ENCODE measurements around the gene PCSK4. TPM values are rescaled to one million over a fixed set of nuclear protein-coding genes. Genes with fewer than 3 reads are reported as not detected.
"Not testable (repeated sequence)": the region's sequence is repeated elsewhere in the genome, so short reads cannot be mapped to it uniquely, and the experiment has no call there.

PCSK4 gene
- total RNA-seq, 1 donor from 2014 or later, result 8.4 TPM

- TF ChIP-seq, protein P1, sequence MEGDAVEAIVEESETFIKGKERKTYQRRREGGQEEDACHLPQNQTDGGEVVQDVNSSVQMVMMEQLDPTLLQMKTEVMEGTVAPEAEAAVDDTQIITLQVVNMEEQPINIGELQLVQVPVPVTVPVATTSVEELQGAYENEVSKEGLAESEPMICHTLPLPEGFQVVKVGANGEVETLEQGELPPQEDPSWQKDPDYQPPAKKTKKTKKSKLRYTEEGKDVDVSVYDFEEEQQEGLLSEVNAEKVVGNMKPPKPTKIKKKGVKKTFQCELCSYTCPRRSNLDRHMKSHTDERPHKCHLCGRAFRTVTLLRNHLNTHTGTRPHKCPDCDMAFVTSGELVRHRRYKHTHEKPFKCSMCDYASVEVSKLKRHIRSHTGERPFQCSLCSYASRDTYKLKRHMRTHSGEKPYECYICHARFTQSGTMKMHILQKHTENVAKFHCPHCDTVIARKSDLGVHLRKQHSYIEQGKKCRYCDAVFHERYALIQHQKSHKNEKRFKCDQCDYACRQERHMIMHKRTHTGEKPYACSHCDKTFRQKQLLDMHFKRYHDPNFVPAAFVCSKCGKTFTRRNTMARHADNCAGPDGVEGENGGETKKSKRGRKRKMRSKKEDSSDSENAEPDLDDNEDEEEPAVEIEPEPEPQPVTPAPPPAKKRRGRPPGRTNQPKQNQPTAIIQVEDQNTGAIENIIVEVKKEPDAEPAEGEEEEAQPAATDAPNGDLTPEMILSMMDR (IDR thresholded peaks at IDR 0.05; ENCODE audit: unreplicated experiment), result peak; percentile 81
- Mint-ChIP-seq H3K36me3 (ENCODE audit: low read depth, unreplicated experiment) (peaks cover 21% of the 10 kb centered on the region), H3K27me3 (ENCODE audit: unreplicated experiment) (peaks cover 19% of the 10 kb centered on the region), H3K27ac (ENCODE audit: unreplicated experiment) (no peak overlapping the region), H3K4me3 (ENCODE audit: unreplicated experiment) (peak overlapping the region; percentile 21), H3K4me1 (ENCODE audit: unreplicated experiment) (peaks cover 7% of the 10 kb centered on the region), H3K9me3 (ENCODE audit: unreplicated experiment) (no peaks in the 10 kb centered on the region)
- peak; percentile 92 for DNase-seq (ENCODE audit: low spot score)
These were observed 44.8 kb downstream of the PCSK4 start for GRCh38 chr19:1445185-1445931.

GRCh38 chr19:1441677-1442438, 48.3 kb downstream of the PCSK4 start:
- TF ChIP-seq, protein P1 (IDR thresholded peaks at IDR 0.05; ENCODE audit: unreplicated experiment), result no peak
- Mint-ChIP-seq H3K9me3 (ENCODE audit: unreplicated experiment) (no peaks in the 10 kb centered on the region), H3K4me3 (ENCODE audit: unreplicated experiment) (peak overlapping the region; percentile 59), H3K36me3 (ENCODE audit: low read depth, unreplicated experiment) (peaks cover 21% of the 10 kb centered on the region), H3K27me3 (ENCODE audit: unreplicated experiment) (peaks cover 5% of the 10 kb centered on the region), H3K27ac (ENCODE audit: unreplicated experiment) (peak overlapping the region; percentile 53), H3K4me1 (ENCODE audit: unreplicated experiment) (peaks cover 7% of the 10 kb centered on the region)
- no peak for DNase-seq (ENCODE audit: low spot score)

- Mint-ChIP-seq H3K9me3 (ENCODE audit: unreplicated experiment) (no peaks in the 10 kb centered on the region), H3K27ac (ENCODE audit: unreplicated experiment) (no peak overlapping the region), H3K36me3 (ENCODE audit: low read depth, unreplicated experiment) (peaks cover 21% of the 10 kb centered on the region), H3K27me3 (ENCODE audit: unreplicated experiment) (peaks cover 5% of the 10 kb centered on the region), H3K4me3 (ENCODE audit: unreplicated experiment) (peak overlapping the region; percentile 73), H3K4me1 (ENCODE audit: unreplicated experiment) (peaks cover 7% of the 10 kb centered on the region)
- DNase-seq (ENCODE audit: low spot score), result no peak
- TF ChIP-seq, protein P1 (IDR thresholded peaks at IDR 0.05; ENCODE audit: unreplicated experiment), result no peak
These were observed 49.1 kb downstream of the PCSK4 start for GRCh38 chr19:1441022-1441426.

DNA sequence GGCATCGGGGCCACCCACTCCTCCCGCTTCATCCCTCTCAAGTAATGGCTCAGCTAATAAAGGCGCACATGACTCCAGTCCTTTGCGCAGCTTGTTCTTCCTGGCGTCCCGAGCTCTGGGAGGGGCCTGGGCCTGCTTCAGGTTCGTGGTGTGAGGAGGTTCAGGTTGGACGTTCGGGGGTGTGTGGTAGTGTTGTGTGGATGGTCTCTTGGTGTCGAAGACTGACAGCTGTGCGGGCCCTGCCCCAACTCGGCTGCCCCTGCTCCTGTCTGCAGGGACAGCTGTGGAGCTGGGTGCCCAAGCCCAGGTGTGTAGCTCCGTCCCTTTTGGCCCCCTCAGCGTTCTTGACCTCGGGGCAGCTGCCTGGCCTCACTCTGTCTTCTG, 49.7 kb downstream of the PCSK4 start:
- TF ChIP-seq, protein P1 (IDR thresholded peaks at IDR 0.05; ENCODE audit: unreplicated experiment), result no peak
- Mint-ChIP-seq H3K27me3 (ENCODE audit: unreplicated experiment) (peaks cover 5% of the 10 kb centered on the region), H3K36me3 (ENCODE audit: low read depth, unreplicated experiment) (peaks cover 23% of the 10 kb centered on the region), H3K9me3 (ENCODE audit: unreplicated experiment) (no peaks in the 10 kb centered on the region), H3K4me3 (ENCODE audit: unreplicated experiment) (peak overlapping the region; percentile 73), H3K4me1 (ENCODE audit: unreplicated experiment) (peaks cover 7% of the 10 kb centered on the region), H3K27ac (ENCODE audit: unreplicated experiment) (peak overlapping the region; percentile 52)
- no peak for DNase-seq (ENCODE audit: low spot score)

- not testable (repeated sequence) for DNase-seq (ENCODE audit: low spot score); H3K4me1 Mint-ChIP-seq (ENCODE audit: unreplicated experiment); H3K9me3 Mint-ChIP-seq (ENCODE audit: unreplicated experiment); H3K27me3 Mint-ChIP-seq (ENCODE audit: unreplicated experiment)
- Mint-ChIP-seq H3K27ac (ENCODE audit: unreplicated experiment) (peak overlapping the region; percentile 61), H3K4me3 (ENCODE audit: unreplicated experiment) (peak overlapping the region; percentile 96), H3K36me3 (ENCODE audit: low read depth, unreplicated experiment) (peaks cover 28% of the 10 kb centered on the region)
These were observed 50.4 kb downstream of the PCSK4 start for GRCh38 chr19:1439525-1440417.
